G401 (cell line): ENCODE data around the gene ZBTB42. TPM values are rescaled to one million over a fixed set of nuclear protein-coding genes. Genes with fewer than 3 reads are reported as not detected.

Experiments
- DNase-seq: peaks from one replicate; pipeline ENCODE4 v3.0.0-alpha.2; 2015; ENCODE audit warnings: low spot score
- in situ Hi-C: cut with HindIII; loops from 2 replicates; pipeline ENCODE4 v1.10.0; 2016; ENCODE audit warnings: low sequenced_read_pairs, mixed read lengths
- total RNA-seq: library from RNA; depleted of rRNA; stranded (reverse); fragments of >200 nt; shearing (Covaris generic); gene quantifications from 2 replicates; pipeline ENCODE4 v1.2.3, GENCODE V29; 2014

The ZBTB42 gene
- total RNA-seq, 1 experiment from 2014 or later: 14.3 TPM

GRCh38 chr14:104791425-104791824 lies 9.5 kb upstream of the ZBTB42 start:
- no peak for DNase-seq

GRCh38 chr14:104792101-104792884 lies 8.6 kb upstream of the ZBTB42 start:
- no peak for DNase-seq
- in situ Hi-C loops: no loop called here

More at GRCh38 chr14:104791425-104791824, 9.5 kb upstream of the ZBTB42 start:
- in situ Hi-C loops: no loop called here

- in situ Hi-C loops: no loop called here
- no peak for DNase-seq
Measured at GRCh38 chr14:104792945-104793702, 7.8 kb upstream of the ZBTB42 start.

GRCh38 chr14:104793703-104793959 lies 7.3 kb upstream of the ZBTB42 start:
- no peak for DNase-seq
- in situ Hi-C loops: no loop called here

- DNase-seq: no peak
- in situ Hi-C loops: no loop called here
Measured at GRCh38 chr14:104794099-104794498, 6.8 kb upstream of the ZBTB42 start.

- DNase-seq: no peak
- in situ Hi-C loops: no loop called here
Measured at GRCh38 chr14:104794631-104794992, 6.3 kb upstream of the ZBTB42 start.

- DNase-seq: no peak
- in situ Hi-C loops: no loop called here
Measured at GRCh38 chr14:104794993-104795780, 5.7 kb upstream of the ZBTB42 start, which contains the start of gene AKT1. AKT1 (minus strand) TSS chr14:104795748; CDS start chr14:104792643, 3,105 bp downstream.

- no peak for DNase-seq
- in situ Hi-C loops: no loop called here
Measured at GRCh38 chr14:104795781-104796686, 4.9 kb upstream of the ZBTB42 start.

- in situ Hi-C loops: no loop called here
- no peak for DNase-seq
Measured at GRCh38 chr14:104796687-104797081, 4.2 kb upstream of the ZBTB42 start.

- no peak for DNase-seq
Measured at GRCh38 chr14:104797115-104798044, 3.5 kb upstream of the ZBTB42 start.

GRCh38 chr14:104798300-104799243 lies 2.3 kb upstream of the ZBTB42 start:
- DNase-seq: no peak
- in situ Hi-C loops: no loop called here

More at GRCh38 chr14:104797115-104798044, 3.5 kb upstream of the ZBTB42 start:
- in situ Hi-C loops: no loop called here

GRCh38 chr14:104799244-104800014 lies 1.5 kb upstream of the ZBTB42 start:
- peak; percentile 57 for DNase-seq
- in situ Hi-C loops: no loop called here

GRCh38 chr14:104800015-104800770 lies 708 bp upstream of the ZBTB42 start:
- in situ Hi-C loops: no loop called here
- no peak for DNase-seq

- no peak for DNase-seq
- in situ Hi-C loops: no loop called here
Measured at GRCh38 chr14:104801520-104802393, 856 bp downstream of the ZBTB42 start.
